ENCODE data around the gene SKAP2.

Gene SKAP2

DNA sequence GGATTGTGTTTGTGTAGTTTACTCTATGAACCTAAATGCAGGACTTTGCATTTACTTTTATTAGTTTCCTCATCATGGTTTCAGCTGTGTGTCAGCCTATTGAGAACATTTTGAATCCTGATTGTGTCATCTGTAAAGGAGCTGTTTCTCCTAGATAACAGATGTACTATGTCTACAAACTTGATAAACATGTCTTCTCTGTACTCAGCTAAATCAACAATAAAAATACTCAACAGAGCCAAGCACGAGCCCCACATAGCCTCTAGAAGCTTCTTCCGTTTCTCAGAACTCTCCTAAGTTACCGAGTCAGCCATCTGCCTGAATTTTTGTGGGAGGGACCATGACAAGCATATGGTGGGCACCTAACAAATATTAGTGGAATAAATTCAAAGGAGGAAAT, 234.7 kb downstream of the SKAP2 start:
- no peak for DNase-seq

DNA sequence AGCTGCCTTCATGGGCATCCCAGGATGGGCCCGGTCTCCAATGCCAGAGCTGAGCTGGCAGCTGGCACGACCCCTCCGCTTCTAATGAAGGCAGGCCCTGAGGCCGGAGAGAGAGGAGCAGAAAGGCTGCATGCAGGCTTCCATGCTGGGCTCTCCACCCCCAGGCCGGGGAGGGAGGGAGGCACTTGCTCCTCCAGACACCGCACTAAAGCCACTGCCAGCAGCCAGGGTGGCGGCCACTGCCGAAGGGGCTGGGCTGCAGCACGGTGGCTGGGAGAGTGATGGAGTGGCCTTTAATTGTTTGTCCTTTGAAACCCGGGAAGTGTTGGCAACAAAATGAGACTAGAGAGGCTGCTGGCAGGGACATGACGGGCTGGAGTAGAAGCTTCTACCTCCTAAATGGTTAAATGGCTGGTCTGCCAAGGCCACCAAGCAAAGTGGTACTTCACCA, 236.5 kb downstream of the SKAP2 start:
- no peak for DNase-seq

DNA sequence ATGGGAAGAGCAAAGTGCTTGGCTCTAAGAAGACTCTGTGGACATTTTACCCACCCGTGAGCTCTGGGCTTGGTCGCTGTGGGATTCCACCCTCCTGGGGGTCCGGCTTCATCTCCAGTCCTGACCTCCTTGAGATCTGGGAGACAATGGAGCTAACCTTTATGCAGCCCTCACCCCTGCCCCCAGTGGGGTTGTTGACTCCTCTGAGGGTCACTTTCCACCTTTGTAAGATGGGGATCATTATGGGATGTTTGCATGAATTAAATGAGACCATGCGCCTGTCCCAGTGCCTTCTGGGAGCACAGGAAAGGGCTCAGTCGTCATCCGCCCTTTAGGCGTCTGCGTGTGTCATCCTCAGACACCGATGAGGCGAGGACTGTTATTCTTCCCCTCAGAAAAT, 237.2 kb downstream of the SKAP2 start:
- DNase-seq: no peak

DNA sequence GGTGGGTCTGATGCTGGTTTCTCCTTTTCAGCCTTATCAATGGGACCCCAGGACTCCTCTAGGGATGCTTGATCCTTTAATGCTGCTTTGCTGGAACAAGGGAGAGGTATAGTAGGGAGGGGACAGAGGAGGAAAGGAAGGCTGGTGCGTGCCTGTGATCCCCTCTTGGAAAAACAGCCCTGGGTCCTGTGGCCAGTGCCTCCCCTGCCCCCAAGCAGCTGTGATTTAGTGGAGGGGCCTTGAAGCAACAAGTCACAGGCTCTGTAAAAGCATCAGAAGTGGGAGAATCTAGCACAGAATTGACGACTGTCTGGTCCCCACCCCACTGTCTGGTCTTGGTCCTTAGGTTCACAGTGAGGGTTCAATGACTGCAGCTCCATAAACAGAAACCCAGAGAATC, 237.7 kb downstream of the SKAP2 start:
- DNase-seq: no peak

DNA sequence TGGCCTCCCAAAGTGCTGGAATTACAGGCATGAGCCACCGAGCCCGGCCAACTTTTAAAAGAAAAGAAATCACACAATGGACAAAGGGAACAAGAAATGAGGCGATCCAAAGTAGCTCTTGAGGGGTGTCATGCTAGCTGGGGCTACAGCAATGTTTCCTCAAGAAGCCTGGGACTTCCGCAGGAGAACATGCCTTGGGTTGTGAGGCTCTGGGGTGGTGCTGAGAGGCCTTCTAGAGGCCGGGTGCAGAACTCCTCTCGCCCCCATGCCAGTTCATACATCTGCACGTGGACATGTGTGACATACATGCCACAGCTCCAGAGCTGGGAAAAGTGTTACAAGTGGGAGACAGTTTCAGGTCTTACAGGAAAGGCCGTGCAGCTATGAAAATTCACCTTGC, 238.2 kb downstream of the SKAP2 start:
- no peak for DNase-seq

DNA sequence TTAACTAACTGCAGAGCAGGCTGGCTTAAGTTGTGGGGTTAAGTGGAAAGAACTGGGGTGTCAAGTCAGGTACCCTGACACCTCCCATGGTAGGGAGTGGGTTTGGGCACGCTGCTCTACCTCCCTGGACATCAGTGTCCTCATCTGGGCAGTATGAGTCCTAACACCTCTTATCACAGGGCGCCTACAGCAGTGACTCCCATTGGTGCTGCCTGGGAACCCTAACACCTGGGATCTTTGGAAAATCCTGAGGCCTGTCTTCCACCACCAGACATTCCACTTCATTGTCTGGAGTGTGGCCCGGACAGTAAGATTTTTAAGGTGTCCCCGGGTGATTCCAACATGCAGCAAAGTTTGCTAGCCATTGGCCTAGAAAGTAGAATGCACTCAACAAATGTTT, 239.1 kb downstream of the SKAP2 start:
- no peak for DNase-seq

DNA sequence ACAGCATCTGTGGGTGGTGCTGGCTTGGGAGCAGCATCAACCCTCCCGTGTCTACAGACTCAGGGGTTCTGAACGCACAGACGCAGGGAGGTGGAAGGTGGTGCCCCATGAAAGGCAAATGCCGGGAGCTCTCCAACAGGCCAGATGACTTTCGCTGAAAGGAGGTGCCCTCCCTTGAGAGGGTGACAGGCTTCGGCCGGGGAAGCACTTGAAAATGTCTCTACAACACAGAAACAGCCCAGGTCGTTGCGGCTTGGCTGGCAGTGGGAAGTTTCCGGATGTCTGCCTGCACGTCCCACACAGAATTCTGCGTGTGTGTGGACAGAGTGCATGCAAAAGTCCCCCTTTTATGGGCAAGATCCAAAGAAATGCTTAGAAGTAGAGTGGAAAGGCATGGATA, 239.6 kb downstream of the SKAP2 start:
- DNase-seq: no peak

DNA sequence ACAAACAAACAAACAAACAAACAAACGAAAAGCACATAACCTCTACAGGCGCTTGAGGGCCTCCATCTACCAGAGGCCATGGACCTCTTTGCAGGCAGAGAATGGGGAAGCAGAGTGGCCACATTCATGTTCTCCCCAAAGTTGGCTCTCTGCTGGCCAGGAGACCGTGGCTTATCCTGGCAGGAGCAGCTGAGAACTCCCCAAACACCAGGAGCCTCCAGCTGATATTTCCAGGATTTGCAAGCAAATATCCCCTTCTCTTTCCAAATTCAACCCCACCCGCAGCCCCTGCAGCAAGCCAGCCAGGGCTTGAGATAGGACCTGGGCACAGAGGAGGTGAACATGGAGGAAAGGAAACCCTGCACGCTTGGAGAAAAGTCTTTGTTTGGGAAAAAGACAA, 240.0 kb downstream of the SKAP2 start:
- DNase-seq: no peak

DNA sequence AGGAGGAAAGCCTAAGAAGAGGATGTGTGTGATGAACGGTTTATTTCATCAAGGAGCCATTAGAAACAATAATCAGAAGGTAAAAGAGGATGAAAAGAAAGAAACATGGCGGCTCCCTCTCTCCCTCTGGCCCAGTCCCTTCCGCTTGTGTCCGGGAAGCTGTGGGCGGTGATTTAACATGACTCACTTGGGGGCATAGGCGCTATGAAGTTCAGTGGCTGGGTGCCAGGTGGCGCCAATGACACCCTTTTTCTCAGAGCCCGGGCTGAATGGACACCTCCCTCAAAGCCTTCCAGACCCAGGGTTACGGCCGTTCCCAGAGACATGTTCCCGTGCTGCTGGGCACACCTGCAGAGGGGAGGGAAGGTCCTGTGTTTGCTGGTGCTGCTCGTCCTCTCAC, 244.0 kb downstream of the SKAP2 start:
- DNase-seq: no peak

DNA sequence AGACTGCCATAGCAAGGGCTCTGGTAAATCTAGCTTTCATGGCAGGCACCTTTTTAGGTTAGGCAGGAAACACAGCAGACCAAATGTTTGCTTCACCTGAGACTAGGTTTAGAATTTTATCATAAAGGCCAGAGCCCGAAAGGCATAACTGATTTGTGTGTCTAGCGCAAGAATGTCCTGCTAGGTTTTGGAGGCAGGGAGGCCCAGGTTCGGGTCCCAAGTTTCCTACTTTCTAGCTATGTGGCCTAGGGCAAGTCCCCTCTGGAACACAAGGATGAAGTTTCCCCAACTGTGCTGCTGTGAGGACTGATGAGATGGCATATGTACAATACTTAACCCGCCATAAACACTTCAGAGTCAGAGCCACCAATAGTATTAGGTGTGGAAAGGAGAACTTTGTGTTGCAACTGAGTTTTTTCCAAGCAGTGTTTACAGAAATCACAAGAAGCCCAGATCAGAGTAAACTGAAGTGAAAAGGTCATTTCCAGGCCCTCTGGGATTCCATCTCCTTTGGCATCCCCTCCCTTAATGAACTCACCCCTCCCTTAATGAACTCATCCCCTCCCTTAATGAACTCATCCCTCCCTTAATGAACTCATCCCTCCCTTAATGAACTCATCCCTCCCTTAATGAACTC, 244.9 kb downstream of the SKAP2 start:
- DNase-seq: no peak

DNA sequence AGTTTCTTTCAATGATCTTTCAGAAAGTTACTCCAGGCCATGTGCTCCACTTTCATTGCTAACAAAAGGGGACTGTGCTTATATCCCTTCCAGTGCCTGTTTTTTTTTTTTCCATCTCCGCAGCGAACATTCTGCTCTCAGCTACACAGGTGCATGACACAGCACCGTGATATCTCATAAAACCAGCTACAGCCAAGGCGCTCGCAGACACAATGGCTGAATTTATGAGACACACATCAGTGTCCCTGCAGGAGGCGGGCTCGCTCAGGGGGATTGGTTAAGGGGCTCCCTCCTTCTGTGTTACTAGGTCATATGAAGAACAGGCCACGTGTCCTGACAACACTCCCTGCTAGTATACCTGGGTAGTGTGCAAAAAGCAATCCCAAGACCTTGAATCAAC, 245.5 kb downstream of the SKAP2 start:
- DNase-seq: no peak

DNA sequence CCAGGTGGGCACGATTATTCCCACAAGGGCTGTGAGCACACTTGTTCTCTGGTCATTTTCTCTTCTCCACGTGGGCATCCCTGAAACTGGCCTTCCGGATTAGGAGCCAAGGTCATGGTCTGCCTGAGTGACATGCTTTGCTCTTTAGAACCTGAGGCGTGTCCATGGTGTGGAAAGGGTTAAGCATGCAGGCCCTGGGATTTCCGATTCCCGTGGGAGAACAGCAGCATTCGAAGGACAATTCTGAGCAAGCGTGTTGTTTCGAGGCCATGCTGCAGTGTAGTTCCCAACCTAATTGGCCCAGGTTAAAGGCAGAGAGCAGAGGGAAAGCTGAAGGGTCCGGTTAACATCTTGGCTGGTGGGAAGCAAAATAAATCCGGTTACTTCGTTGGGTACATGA, 245.9 kb downstream of the SKAP2 start:
- no peak for DNase-seq

Data from hippocampal formation (tissue), 2 donors.